HG03159 (cell line): ENCODE measurements around the gene BDKRB2.
"Not testable (repeated sequence)": the region's sequence is repeated elsewhere in the genome, so short reads cannot be mapped to it uniquely, and the experiment has no call there.

Experiments
- ATAC-seq: cut with Tn5 transposase; IDR thresholded peaks from one replicate; pipeline ENCODE4 v1.9.1; 2021; ENCODE audit warnings: mild to moderate bottlenecking, moderate library complexity; ENCODE audit not compliant: unreplicated experiment

Gene BDKRB2

GRCh38 chr14:96221841-96222240 is 17.2 kb downstream of the BDKRB2 start:
- no peak for ATAC-seq

GRCh38 chr14:96224480-96225096 is 19.9 kb downstream of the BDKRB2 start:
- ATAC-seq = no peak

- ATAC-seq = no peak
These were observed 20.6 kb downstream of the BDKRB2 start for GRCh38 chr14:96225213-96225612.

GRCh38 chr14:96225745-96226151 is 21.1 kb downstream of the BDKRB2 start:
- ATAC-seq = no peak

GRCh38 chr14:96227428-96227827 is 22.8 kb downstream of the BDKRB2 start:
- ATAC-seq = no peak

GRCh38 chr14:96229315-96229714 is 24.7 kb downstream of the BDKRB2 start:
- no peak for ATAC-seq

- ATAC-seq = no peak
These were observed 26.4 kb downstream of the BDKRB2 start for GRCh38 chr14:96231056-96231455.

- ATAC-seq = no peak
These were observed 27.0 kb downstream of the BDKRB2 start for GRCh38 chr14:96231526-96232130.

GRCh38 chr14:96232506-96232905 is 27.9 kb downstream of the BDKRB2 start:
- ATAC-seq = no peak

GRCh38 chr14:96233661-96234060 is 29.0 kb downstream of the BDKRB2 start:
- no peak for ATAC-seq

- no peak for ATAC-seq
These were observed 30.8 kb downstream of the BDKRB2 start for GRCh38 chr14:96235426-96235825.

GRCh38 chr14:96237641-96238040 is 33.0 kb downstream of the BDKRB2 start:
- ATAC-seq = no peak

GRCh38 chr14:96238676-96239265 is 34.1 kb downstream of the BDKRB2 start:
- no peak for ATAC-seq

GRCh38 chr14:96239711-96240141 is 35.1 kb downstream of the BDKRB2 start:
- no peak for ATAC-seq

GRCh38 chr14:96240641-96241040 is 36.0 kb downstream of the BDKRB2 start:
- ATAC-seq = no peak

GRCh38 chr14:96242126-96242525 is 37.5 kb downstream of the BDKRB2 start:
- no peak for ATAC-seq

GRCh38 chr14:96243785-96244184 is 39.1 kb downstream of the BDKRB2 start:
- ATAC-seq = no peak

GRCh38 chr14:96245074-96245473 is 40.4 kb downstream of the BDKRB2 start:
- not testable (repeated sequence) for ATAC-seq

- no peak for ATAC-seq
These were observed 41.3 kb downstream of the BDKRB2 start for GRCh38 chr14:96245710-96246538.

GRCh38 chr14:96246539-96246847 is 41.9 kb downstream of the BDKRB2 start:
- ATAC-seq = no peak

GRCh38 chr14:96247031-96247430 is 42.4 kb downstream of the BDKRB2 start:
- no peak for ATAC-seq

GRCh38 chr14:96249029-96249428 is 44.4 kb downstream of the BDKRB2 start:
- ATAC-seq = no peak
